Right ventricle myocardium superior (tissue), 1 donor: ENCODE results near the gene HCFC1R1. TPM values are rescaled to one million over a fixed set of nuclear protein-coding genes. Genes with fewer than 3 reads are reported as not detected.

Experiments
- ATAC-seq: fragments of 200-7000 bp; cut with Tn5 transposase; one replicate; pipeline ENCODE4 v1.9.1; 2020; ENCODE audit warnings: mild to moderate bottlenecking; ENCODE audit not compliant: poor library complexity
- DNase-seq: peaks from one replicate; pipeline ENCODE4 v3.0.0-alpha.2; 2020
- intact Hi-C: fragments of 100-400 bp; cut with DNase I; formaldehyde crosslinking; loops from one replicate; pipeline ENCODE4 v1.11.2; 2022
- total RNA-seq: library from RNA; stranded (reverse); fragmentation: NEBNext Ultra II Directional; extraction: Animal tissue kit (Norgen Biotek cat#: 25700); gene quantifications from one replicate; pipeline ENCODE4 v1.2.1, GENCODE V29; 2021
- donor health status: DM: no; HTN: yes; CAD: no; lungs with severe emphysema.

HCFC1R1 gene
- total RNA-seq, 1 donor from 2014 or later: 53.5 TPM

DNA sequence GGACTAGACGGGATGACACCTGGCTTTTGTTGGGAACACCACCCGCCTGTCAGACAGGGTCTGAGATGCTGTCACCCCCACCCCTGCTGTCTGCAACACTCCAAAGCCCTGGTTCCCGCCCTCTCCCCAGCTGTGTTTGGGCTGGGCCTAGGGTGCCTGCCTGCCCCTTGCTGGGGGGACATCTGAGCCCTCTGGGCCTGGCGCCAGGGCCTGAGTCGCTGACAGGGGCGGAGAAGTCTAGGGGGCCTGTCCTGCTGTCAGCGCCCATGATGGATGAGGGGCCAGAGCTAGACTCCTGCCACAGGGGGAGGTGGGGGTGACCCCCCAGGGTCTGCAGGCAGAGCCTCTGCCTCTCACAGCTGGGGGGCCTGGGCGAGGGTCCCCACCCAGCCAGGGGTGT, 35.9 kb downstream of the HCFC1R1 start:
- DNase-seq: no peak
- intact Hi-C loops: no loop called here
- no peak for ATAC-seq

DNA sequence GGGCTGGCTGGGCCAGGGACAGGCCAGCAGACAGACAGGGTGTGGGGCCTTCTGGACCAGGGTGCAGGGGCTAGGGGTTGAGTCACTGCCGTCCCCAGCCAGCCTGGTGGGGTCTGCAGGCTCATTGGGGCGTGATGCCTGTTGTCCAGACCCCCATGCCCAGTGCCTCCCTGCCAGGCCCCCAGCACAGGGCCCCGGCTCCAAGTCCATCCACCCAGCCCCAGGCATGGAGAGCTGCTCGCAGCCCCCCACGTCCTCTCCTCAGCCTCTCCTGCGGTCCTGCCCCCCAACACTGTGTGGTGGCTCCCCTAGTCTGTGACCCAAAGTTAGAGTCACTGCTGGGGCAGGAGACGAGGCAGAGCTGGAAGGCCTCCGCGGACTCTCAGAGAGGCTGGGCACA, 36.5 kb downstream of the HCFC1R1 start:
- ATAC-seq (no peak), DNase-seq (no peak)
- intact Hi-C loops: no loop called here

DNA sequence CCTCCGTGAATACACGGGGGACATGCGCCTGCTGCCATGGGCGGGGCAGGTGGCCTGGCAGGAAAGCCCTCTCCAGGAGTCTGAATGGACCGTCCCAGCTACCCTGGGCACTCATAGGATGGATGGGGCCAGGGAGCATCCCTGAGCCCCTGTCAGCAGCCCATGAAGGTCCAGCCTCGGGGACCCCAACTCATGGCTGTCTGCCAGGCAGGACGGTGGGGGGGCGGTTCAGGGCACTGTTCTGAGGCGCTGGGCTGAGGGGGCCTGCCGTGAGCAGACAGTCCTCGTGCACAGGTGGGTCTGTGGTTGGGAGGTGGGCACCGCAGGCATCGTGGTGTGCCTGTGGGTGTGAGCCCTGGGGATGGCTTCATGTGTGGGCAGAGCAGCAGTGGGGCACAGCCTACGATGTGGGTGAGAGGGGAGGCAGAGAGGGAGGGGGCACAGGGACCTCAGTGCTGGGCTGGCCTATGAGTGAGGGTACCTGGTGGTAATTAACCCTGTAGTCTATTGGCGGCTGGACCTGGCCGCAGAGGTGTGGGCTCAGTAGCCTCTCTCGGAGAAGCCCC, 37.0 kb downstream of the HCFC1R1 start:
- no peak for ATAC-seq
- no peak for DNase-seq
- intact Hi-C loops: no loop called here

DNA sequence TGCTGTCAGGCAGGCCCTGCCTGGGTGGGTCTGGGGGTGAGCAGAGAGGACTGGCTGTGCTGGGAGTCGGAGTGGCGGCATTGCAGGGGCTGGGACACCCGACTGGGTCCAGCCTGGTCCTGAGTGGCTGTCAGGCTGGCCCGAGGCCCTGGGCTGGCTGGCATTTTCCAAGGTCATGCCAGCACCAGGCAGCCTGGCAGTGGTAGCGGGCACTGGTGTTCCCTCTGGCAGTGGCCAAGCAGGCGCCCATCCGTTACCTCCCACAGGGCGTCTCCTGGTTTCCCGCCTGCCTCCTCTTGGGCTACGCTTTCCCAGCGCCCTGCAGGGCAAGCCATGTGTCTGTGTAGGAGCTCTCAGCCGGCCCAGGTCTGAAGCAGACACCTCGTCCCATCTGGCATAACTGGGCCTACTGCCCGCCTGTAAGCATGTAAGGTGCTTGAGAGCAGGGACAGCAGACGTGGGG, 37.8 kb downstream of the HCFC1R1 start:
- DNase-seq (peak; percentile 80), ATAC-seq (peak; percentile 78)
- intact Hi-C loops: no loop called here

DNA sequence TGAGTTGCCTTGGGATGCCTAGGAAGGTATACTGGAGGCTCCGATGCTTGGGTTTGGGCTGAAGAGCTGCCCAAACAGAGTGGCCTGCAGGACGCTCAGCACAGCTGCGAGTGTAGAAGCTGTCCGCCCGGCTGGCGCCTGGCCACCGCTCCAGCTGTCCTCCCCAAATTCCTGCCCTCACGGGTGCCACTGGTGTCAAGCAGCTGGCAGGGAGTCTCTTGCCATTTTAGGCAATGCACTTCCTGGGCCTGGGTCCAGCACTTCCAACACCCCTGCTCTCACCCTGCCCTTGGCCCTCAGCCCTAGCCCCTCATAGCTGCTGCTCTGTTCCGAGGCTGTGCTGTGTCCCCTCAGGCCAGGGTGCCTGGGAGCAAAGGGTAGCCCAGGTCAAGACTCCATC, 38.3 kb downstream of the HCFC1R1 start:
- DNase-seq (peak; percentile 66), ATAC-seq (peak; percentile 50)
- intact Hi-C loops: no loop called here

DNA sequence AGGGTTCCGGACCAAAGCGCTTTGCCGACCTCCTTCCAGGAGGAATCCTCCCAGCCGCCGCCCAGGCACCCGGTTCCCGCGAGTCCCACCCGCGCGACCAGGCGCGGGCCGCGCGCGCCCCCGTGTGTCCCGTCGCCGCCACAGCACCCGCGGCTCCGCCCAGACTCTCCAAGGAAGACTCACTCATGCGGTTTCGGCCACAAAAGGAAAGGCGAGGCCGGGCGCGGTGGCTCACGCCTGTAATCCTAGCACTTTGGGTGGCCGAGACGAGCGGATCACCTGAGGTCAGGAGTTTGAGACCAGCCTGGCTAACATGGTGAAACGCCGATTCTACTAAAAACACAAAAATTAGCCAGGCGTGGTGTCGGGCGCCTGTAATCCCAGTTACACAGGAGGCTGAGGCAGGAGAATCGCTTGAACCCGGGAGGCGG, 40.0 kb downstream of the HCFC1R1 start:
- peak; percentile 90 for DNase-seq
- intact Hi-C loops: no loop called here
- ATAC-seq: peak; percentile 55

DNA sequence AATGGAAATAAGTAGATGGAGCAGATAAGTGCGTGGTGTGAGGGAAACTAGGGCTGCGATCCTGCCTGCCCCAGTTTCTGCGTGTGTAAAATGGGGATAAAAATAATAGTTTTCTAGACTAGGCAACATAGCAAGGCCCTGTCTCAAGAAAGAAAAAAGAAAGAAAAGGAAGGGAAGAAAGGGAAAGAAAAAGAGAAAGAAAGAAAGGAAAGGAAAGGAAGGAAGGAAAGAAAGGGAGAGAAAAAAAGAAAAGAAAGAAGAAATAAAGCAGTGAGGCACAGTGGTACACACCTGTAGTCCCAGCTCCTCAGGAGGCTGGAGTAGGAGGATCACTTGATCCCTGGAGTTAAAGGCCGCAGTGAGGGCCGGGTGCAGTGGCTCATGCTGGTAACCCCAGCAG, 41.3 kb downstream of the HCFC1R1 start:
- intact Hi-C loops: no loop called here
- ATAC-seq: no peak

DNA sequence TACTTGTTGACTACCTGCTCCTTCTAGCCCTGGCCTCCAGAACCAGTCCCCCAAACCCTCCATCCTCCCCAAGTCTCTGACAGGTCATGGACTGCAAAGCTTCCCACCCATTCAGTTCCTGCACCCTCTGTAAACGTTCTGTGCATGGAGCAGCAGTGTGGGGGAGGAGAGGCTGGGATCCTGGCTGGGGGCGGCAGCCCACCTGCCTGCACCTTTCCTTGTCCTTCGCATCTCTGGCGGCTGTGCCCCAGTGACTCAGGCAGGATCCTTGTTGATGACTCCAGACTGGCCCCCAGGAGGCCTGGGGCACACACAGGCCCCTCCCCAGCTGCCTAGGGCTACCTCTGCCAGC, 41.9 kb downstream of the HCFC1R1 start:
- intact Hi-C loops: no loop called here
- DNase-seq: no peak
- no peak for ATAC-seq

More for the DNA sequence above, 41.3 kb downstream of the HCFC1R1 start:
- no peak for DNase-seq

DNA sequence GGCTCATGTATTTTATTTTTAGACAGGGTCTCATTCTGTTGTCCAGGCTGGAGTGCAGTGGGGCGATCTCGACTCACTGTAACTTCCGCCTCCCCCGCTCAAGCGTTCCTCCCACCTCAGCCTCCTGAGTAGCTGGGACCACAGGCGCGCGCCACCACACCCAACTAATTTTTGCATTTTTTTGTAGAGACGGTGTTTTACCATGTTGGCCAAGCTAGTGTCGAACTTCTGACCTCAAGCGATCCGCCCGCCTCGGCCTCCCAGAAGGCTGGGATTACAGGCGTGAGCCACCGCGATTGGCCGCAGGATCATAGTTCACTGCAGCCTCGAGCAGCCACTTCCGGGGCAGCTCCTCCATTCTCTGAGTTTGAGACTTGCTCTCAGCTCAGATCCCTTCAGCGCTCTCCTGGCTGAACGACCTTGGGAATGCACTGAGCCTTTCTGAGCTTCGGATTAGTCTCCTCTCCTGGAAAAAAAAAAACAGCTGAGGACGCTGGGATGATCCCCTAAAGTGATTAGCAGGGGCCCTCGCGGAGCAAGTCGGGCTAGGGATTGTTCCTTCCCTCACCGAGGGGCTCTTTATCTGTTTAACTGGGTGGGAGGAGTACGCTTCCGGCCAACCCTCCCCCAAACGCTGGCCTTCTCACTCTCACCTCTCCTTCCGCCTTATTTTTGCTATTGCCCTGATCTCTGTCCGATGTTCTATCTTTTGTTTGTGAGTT, 42.4 kb downstream of the HCFC1R1 start:
- ATAC-seq (no peak), DNase-seq (no peak)
- intact Hi-C loops: no loop called here

DNA sequence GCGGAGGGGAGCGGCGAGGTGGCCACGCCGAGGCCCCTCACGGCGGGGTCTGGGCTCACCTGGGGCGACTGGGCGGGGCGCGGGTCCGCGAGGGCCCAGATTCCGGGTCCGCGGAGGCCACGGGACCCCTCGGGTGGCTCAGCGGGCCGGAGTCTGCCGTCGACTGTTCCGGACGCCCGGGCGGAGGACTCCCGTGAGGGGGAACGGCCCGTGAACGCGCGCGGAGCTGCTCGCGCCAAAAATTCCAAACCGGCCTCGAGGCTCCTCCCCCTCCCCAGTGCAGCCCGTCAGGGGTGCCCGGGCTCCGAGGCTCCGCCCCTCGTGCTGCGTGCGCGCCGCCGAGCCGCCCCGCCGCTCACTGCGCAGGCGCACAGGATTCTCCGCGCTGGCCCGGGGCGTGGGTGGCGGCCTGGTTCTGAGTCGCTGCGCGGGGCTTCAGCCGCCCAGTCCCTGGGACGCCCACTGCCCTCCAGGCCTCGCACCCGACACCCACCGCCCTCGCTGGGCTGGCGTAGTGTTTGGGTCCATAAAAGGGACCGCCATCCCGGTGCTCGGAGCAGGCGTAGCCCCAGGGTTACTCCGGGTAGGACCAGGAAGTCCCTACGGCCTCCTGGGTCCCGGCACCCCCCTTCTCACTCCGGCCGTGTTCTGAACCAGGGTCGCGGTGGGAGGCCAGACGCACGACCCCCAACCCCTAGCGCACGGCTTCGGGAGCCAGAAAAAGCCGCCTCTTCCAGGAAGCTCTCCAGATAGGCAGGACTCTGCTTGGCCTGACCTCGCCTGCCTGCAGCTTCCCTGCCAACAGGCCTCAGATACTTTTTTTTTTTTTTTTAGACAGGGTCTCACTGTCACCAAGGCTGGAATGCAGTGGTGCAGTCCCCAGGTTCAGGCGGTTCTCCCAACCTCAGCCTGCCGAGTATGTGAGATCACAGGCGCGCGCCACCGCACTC, 43.2 kb downstream of the HCFC1R1 start, which contains the start of gene PKMYT1:
Gene PKMYT1 (minus strand): TSS at position 220 of the 950 bp plus-strand sequence. CDS start 789 bp downstream, outside the sequence.
- peak; percentile 97 for ATAC-seq

DNA sequence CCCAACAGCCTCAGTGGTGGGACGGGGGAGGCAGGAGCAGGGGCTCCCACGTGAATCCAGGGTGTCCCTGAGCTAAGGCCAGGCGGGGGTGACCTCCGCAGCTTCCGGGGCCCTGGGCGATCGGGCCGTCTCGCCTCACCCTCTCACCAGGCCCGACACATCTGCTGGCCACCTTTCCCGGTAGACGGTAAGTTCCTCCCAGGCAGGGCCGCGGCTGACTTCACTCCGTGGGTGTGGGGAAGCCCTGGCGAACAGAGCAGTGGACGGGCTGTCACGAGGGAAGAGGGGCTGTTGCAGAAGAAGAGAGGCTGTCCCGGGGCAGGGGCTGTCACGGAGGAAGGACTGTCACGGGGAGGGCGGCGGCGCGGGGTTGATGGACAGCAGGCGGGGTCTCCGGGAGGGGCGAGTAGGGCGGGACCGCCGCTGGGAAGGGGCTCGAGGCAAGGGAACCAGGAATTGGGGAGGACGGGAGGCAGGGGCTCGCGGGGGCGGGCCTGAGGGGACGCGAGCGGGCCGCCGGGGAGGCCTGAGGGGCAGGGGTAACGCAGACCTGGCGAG, 44.0 kb downstream of the HCFC1R1 start:
- intact Hi-C loops: no loop called here
- ATAC-seq (no peak), DNase-seq (no peak)

More for the DNA sequence above, 43.2 kb downstream of the HCFC1R1 start, which contains the start of gene PKMYT1:
- intact Hi-C loops: no loop called here
- peak; percentile 95 for DNase-seq

DNA sequence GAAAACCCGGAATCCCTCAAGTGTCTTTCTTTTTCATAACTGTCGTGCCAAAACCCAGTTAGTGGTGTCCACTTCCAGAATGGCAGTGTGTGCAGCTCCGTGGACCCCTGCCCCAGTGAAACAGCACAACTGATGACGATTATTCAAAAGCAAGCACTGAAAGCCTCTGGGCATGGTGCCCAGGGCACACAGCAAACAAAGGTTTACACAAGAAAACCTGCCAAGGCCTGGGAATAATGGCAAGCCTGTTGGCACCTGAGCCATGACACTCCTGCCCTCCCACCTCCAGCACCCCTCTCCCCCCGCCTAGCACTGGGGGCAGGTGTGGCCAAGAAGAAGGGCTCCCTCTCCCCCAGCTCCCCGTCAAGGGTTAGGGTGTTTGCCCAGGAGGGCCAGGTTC, 46.3 kb downstream of the HCFC1R1 start:
- no peak for ATAC-seq
- intact Hi-C loops: no loop called here
- DNase-seq: no peak

DNA sequence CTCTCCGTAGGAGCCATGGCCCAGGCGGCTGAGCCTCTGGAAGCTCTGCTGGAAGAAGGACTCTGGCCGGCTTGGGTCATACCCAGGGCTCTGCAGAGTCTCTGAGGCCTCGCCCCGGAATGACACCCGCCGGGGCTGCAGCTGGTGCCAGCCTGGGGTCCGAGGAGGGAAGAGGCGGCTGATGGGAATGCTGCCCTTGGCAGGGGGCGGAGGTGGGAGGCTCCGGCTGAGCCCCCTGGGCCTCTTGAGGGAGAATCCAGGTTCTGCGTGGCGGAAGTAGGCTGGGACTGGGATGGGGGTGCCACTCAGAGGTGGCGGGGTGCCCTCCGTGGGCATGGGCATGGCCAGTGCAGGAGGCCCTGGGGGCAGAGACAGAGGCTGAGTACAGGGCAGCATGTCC, 47.1 kb downstream of the HCFC1R1 start:
- intact Hi-C loops: no loop called here
- no peak for ATAC-seq
- no peak for DNase-seq

DNA sequence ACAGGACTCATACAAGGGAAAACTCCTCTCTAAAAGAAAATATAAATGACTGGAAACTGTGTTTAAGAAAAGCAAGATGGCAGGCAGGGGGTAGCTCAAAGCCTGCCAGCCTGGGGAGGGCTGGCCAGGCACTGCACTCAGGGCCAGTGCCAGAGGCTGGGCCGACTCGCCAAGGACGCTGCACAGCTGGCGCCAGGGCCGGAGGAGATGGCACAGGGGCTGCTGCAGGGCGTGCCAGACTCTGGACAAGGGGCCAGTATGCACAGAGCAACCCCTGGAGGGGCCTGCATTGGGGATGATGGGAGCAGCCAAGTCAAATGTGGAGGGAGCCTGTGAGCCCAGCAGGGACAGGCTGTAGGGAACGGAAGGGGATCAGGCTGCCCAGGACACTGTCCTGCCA, 47.5 kb downstream of the HCFC1R1 start:
- no peak for DNase-seq
- no peak for ATAC-seq
- intact Hi-C loops: no loop called here

DNA sequence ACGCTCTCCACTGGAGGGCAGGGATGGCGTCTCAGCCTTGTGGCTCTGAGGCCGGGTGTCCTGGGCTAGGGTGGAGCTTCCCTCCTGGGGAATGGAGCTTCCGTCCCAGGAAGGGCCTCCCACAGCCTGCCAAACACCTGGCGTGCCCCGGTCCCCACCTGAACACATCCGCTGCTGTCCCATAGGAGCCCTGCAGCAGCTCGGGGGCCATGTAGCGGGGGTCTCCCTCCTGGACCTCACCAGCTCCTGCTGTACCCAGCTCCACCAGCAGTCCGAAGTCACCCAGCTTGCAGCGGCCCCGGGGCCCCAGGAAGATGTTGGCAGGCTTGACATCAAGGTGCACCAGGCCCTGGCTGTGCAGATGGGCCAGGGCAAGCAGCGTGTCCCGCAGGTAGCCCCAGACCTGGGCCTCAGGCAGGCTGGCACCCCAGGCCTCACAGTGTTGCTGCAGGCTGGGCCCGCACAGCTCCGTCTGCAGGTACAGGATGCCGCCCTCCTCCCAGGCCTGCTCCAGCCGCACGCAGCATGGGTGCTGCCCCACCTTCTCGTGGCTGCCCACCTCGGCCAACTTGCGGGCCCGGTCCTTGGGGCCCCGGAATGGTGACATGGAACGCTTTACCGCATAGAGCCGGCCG, 48.5 kb downstream of the HCFC1R1 start:
- ATAC-seq (no peak), DNase-seq (no peak)
- intact Hi-C loops: no loop called here

DNA sequence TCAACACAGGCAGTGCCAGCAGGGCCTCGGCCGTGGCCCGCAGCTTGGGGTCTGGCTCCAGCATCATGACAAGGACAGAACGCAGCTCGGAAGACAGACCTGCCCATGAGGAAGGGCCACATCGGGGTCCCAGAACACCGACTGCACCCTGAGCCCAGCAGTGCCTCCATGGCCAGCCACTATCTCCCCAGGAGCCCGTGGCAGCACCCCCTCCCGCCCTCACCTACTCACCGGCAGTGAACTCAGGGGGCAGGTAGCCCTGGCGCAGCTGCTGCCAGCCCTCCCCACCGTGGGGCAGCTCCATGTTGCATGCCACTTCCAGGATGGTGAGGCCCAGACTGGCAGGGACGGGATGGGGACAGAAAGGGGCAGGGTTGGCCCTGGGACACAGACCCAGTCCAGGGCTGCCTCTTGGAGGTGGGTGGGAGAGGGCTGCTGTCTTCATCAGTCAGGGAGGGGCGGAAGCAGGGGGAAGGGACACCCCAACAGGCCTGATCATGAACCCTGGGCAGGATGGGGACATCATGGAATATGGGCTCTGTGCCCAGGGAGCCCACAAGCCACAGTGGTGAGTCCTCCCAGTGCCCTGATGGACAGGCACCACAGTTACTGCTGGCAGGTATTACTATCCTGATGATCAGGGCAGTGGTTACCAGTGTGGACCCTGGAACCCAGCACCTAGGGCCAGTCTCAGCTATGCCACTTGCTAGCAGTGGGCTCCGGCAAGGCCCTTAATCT, 49.3 kb downstream of the HCFC1R1 start:
- DNase-seq (no peak), ATAC-seq (no peak)
- intact Hi-C loops: no loop called here

DNA sequence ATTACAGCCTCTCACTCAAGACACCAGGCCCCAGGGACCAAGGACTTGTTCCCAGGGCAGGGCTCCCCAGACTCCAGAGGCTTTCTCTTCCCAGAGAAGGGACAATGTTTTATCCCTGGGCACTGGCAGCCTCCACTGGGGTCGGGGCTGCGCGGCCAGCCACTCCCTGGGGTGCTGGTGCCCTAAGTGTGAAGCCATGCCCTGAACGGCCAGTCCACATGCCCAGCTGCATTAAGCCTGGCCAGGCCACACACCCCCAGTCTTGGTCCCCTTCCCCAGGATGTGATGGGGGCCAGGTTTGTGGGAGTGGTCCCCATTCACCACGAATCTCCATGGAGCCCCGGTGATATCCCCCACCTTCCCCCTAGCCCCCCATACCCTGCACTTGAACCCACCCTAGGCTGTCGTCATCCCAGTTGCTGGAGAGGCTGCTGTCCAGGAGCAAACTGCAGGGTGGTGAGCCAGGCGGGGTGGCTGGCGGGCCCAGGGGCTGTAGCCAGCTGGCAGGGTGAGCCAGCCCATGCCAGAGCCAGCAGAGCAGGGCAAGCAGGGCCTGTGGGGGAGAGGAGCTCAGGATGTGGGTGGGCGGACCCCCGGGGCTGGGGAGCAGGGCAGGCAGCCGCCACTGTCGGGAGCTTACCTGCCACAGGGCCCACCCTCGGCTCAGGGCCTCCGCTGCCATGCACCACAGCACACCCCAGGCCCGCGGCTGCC, 50.0 kb downstream of the HCFC1R1 start:
- intact Hi-C loops: no loop called here
- DNase-seq (no peak), ATAC-seq (no peak)
